ENCODE data around the gene DND1.
"Not testable (repeated sequence)": the region's sequence is repeated elsewhere in the genome, so short reads cannot be mapped to it uniquely, and the experiment has no call there.

DNA sequence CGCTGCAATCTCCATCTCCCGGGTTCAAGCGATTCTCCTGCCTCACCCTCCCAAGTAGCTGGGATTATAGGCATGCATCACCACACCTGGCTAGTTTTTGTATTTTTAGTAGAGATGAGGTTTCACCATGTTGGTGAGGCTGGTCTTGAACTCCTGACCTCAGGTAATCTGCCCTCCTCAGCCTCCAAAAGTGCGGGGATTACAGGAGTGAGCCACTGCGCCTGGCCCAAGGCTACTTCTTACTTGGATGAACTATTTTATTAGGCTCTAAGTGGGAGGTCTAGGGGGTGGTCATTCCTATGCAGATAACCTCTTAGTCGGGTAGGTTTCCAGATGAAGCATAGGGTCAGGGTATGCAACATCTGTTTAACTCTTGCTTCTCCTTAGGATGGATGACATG is 13.0 kb downstream of the DND1 start:
- TF ChIP-seq, protein P1, sequence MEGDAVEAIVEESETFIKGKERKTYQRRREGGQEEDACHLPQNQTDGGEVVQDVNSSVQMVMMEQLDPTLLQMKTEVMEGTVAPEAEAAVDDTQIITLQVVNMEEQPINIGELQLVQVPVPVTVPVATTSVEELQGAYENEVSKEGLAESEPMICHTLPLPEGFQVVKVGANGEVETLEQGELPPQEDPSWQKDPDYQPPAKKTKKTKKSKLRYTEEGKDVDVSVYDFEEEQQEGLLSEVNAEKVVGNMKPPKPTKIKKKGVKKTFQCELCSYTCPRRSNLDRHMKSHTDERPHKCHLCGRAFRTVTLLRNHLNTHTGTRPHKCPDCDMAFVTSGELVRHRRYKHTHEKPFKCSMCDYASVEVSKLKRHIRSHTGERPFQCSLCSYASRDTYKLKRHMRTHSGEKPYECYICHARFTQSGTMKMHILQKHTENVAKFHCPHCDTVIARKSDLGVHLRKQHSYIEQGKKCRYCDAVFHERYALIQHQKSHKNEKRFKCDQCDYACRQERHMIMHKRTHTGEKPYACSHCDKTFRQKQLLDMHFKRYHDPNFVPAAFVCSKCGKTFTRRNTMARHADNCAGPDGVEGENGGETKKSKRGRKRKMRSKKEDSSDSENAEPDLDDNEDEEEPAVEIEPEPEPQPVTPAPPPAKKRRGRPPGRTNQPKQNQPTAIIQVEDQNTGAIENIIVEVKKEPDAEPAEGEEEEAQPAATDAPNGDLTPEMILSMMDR (conservative IDR thresholded peaks at IDR 0.05; ENCODE audit: low read depth in 2 of 2), result not testable (repeated sequence)
- not testable (repeated sequence) for TF ChIP-seq EZH2 (IDR thresholded peaks at IDR 0.05; ENCODE audit: low read depth, unreplicated experiment); EZH2phosphoT487 (IDR thresholded peaks at IDR 0.05; ENCODE audit: unreplicated experiment); POLR2AphosphoS5 (IDR thresholded peaks at IDR 0.05; ENCODE audit: low read depth); REST (IDR thresholded peaks at IDR 0.05; ENCODE audit: unreplicated experiment); ZNF114 (CRISPR knock-in tag; IDR thresholded peaks at IDR 0.05)

Data from GM23338 (cell line).